Smooth muscle cell (in vitro differentiated cells): ENCODE results near the gene NMNAT1. TPM values are rescaled to one million over a fixed set of nuclear protein-coding genes. Genes with fewer than 3 reads are reported as not detected.
"Not testable (repeated sequence)": the region's sequence is repeated elsewhere in the genome, so short reads cannot be mapped to it uniquely, and the experiment has no call there.

Experiments used
- DNase-seq: peaks from one replicate; lab custom pipeline; 2025; ENCODE audit not compliant: unreplicated experiment; lab: John Stamatoyannopoulos, UW
- H2AFZ ChIP-seq: fragments of 200-600 bp; sonication (generic); 2 replicates; pipeline ENCODE4 v1.6.0; 2016; ENCODE audit warnings: antibody characterized with exemption, low read depth, mild to moderate bottlenecking
- H3F3A ChIP-seq: fragments of 200-600 bp; sonication (generic); 2 replicates; pipeline ENCODE4 v1.6.0; 2017; ENCODE audit warnings: antibody characterized with exemption, low read depth
- H3K27ac ChIP-seq: fragments of 200-600 bp; sonication (generic); 2 replicates; pipeline ENCODE4 v1.5.1; 2016; ENCODE audit warnings: low read depth, mild to moderate bottlenecking
- H3K27me3 ChIP-seq: fragments of 200-600 bp; sonication (generic); 2 replicates; pipeline ENCODE4 v1.6.1; 2016; ENCODE audit warnings: low read depth, mild to moderate bottlenecking
- H3K36me3 ChIP-seq: fragments of 200-600 bp; sonication (generic); 2 replicates; pipeline ENCODE4 v1.5.1; 2016; ENCODE audit warnings: low read depth
- H3K4me1 ChIP-seq: fragments of 200-600 bp; sonication (generic); 2 replicates; pipeline ENCODE4 v1.5.1; 2016; ENCODE audit warnings: low read depth
- H3K4me2 ChIP-seq: fragments of 200-600 bp; sonication (generic); 2 replicates; pipeline ENCODE4 v1.6.0; 2016; ENCODE audit warnings: mild to moderate bottlenecking
- H3K4me3 ChIP-seq: fragments of 200-600 bp; sonication (generic); 2 replicates; pipeline ENCODE4 v1.5.1; 2016; ENCODE audit warnings: mild to moderate bottlenecking
- H3K79me2 ChIP-seq: fragments of 200-600 bp; sonication (generic); 2 replicates; pipeline ENCODE4 v1.6.0; 2016; ENCODE audit warnings: low read depth, mild to moderate bottlenecking
- H3K9ac ChIP-seq: fragments of 200-600 bp; sonication (generic); 2 replicates; pipeline ENCODE4 v1.6.0; 2016; ENCODE audit warnings: low read depth
- H3K9me3 ChIP-seq: fragments of 200-600 bp; sonication (generic); replicated peaks from 2 replicates; pipeline ENCODE4 v1.5.1; 2016; ENCODE audit warnings: low read depth
- H4K20me1 ChIP-seq: fragments of 200-600 bp; sonication (generic); 2 replicates; pipeline ENCODE4 v1.6.0; 2016; ENCODE audit warnings: low read depth
- CTCF ChIP-seq: fragments of 200-600 bp; sonication (generic); IDR thresholded peaks from 2 replicates; pipeline ENCODE4 v1.5.1; 2017; ENCODE audit warnings: borderline replicate concordance, mild to moderate bottlenecking, antibody characterized with exemption; ENCODE audit not compliant: insufficient read depth, poor library complexity, severe bottlenecking
- WGBS: methylation state at CpG from one replicate; pipeline ENCODE4 v1.1.7; 2016; ENCODE audit warnings: low lambda C conversion rate; 5-methylcytosine and 5-hydroxymethylcytosine counted together
- polyA plus RNA-seq: library from polyadenylated mRNA; unstranded; fragments of >200 nt; fragmentation: Nextera tagmentation; extraction: Ambion mirVana; gene quantifications from 2 replicates; pipeline ENCODE4 v1.2.1, GENCODE V29; 2016
- total RNA-seq: library from RNA; depleted of rRNA; stranded (reverse); fragments of >200 nt; gene quantifications from 2 replicates; pipeline ENCODE4 v1.2.3, GENCODE V29; 2014

The NMNAT1 gene
- total and polyA plus RNA-seq, 2 experiments from 2014 or later: 7.4 to 9.8 TPM

GRCh38 chr1:10025354-10025753, 82.1 kb downstream of the NMNAT1 start:
- Histone ChIP-seq H3K27ac (no peak overlapping the region), H3K9me3 (no peaks in the 10 kb centered on the region), H3K4me3 (no peak overlapping the region), H2AFZ (no peak overlapping the region), H4K20me1 (no peaks in the 10 kb centered on the region), H3K36me3 (no peaks in the 10 kb centered on the region), H3F3A (no peaks in the 10 kb centered on the region), H3K4me1 (no peaks in the 10 kb centered on the region), H3K27me3 (no peaks in the 10 kb centered on the region), H3K4me2 (no peak overlapping the region), H3K79me2 (no peaks in the 10 kb centered on the region), H3K9ac (no peak overlapping the region)
- WGBS: 81% methylated on average over 2 of the region's 2 CpGs
- no peak for DNase-seq
- no peak for TF ChIP-seq CTCF

- H3K4me2 ChIP-seq: no peak overlapping the region
- H2AFZ ChIP-seq: no peak overlapping the region
- H3K4me1 ChIP-seq: no peaks in the 10 kb centered on the region
- no peaks in the 10 kb centered on the region for H4K20me1 ChIP-seq
- no peak overlapping the region for H3K9ac ChIP-seq
- no peaks in the 10 kb centered on the region for H3K9me3 ChIP-seq
- TF ChIP-seq CTCF: no peak
- H3F3A ChIP-seq: no peaks in the 10 kb centered on the region
- no peak for DNase-seq
- H3K36me3 ChIP-seq: no peaks in the 10 kb centered on the region
- H3K79me2 ChIP-seq: no peaks in the 10 kb centered on the region
- no peak overlapping the region for H3K27ac ChIP-seq
- no peak overlapping the region for H3K4me3 ChIP-seq
- H3K27me3 ChIP-seq: no peaks in the 10 kb centered on the region
Measured at GRCh38 chr1:10027027-10027426, 83.8 kb downstream of the NMNAT1 start.

- not testable (repeated sequence) for H2AFZ ChIP-seq, H3K4me1 ChIP-seq, H3K9me3 ChIP-seq, H4K20me1 ChIP-seq, H3K79me2 ChIP-seq, H3K4me2 ChIP-seq, H3K27me3 ChIP-seq, H3K9ac ChIP-seq, H3K27ac ChIP-seq, DNase-seq, H3K4me3 ChIP-seq, H3F3A ChIP-seq, H3K36me3 ChIP-seq
- 95% methylated on average over 13 of the region's 24 CpGs for WGBS
Measured at GRCh38 chr1:10028956-10029500, 85.8 kb downstream of the NMNAT1 start.

GRCh38 chr1:10031461-10031860, 88.2 kb downstream of the NMNAT1 start:
- WGBS: 77% methylated on average over 3 of the region's 3 CpGs
- no peak overlapping the region for H3K27ac ChIP-seq
- peaks cover 13% of the 10 kb centered on the region for H4K20me1 ChIP-seq
- no peak overlapping the region for H2AFZ ChIP-seq
- no peak overlapping the region for H3K4me2 ChIP-seq
- no peaks in the 10 kb centered on the region for H3K36me3 ChIP-seq
- H3K4me1 ChIP-seq: peaks cover 8% of the 10 kb centered on the region
- H3K27me3 ChIP-seq: no peaks in the 10 kb centered on the region
- no peak for TF ChIP-seq CTCF
- no peaks in the 10 kb centered on the region for H3F3A ChIP-seq
- H3K79me2 ChIP-seq: peaks cover 27% of the 10 kb centered on the region
- no peak overlapping the region for H3K9ac ChIP-seq
- H3K4me3 ChIP-seq: no peak overlapping the region
- H3K9me3 ChIP-seq: no peaks in the 10 kb centered on the region
- DNase-seq: no peak
